ENCODE data around the gene PROCA1. TPM values are rescaled to one million over a fixed set of nuclear protein-coding genes. Genes with fewer than 3 reads are reported as not detected.

PROCA1 gene
- total and polyA plus RNA-seq, 2 of the 13 experiments (the other 11 are each of a cell fraction or from before 2014, with no cell fraction given) = 0.73 to 1.5 TPM

DNA sequence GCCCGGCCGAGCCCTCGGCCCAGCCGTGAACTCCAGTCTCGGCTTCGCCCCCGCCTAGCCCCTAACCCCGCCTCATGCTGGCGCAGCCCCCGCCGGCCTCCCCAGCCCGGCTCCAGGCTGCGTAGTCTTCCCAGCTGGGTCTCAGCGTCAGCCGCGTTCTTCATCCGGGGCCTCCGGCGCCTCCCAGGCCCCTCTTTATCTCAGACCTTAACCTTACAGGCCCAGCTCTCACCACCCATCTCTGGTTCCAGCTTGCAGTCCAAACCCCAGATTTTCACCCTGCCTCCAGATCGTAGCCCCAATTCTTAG, at the start of gene PROCA1 (continued):
- TF ChIP-seq, protein P1, sequence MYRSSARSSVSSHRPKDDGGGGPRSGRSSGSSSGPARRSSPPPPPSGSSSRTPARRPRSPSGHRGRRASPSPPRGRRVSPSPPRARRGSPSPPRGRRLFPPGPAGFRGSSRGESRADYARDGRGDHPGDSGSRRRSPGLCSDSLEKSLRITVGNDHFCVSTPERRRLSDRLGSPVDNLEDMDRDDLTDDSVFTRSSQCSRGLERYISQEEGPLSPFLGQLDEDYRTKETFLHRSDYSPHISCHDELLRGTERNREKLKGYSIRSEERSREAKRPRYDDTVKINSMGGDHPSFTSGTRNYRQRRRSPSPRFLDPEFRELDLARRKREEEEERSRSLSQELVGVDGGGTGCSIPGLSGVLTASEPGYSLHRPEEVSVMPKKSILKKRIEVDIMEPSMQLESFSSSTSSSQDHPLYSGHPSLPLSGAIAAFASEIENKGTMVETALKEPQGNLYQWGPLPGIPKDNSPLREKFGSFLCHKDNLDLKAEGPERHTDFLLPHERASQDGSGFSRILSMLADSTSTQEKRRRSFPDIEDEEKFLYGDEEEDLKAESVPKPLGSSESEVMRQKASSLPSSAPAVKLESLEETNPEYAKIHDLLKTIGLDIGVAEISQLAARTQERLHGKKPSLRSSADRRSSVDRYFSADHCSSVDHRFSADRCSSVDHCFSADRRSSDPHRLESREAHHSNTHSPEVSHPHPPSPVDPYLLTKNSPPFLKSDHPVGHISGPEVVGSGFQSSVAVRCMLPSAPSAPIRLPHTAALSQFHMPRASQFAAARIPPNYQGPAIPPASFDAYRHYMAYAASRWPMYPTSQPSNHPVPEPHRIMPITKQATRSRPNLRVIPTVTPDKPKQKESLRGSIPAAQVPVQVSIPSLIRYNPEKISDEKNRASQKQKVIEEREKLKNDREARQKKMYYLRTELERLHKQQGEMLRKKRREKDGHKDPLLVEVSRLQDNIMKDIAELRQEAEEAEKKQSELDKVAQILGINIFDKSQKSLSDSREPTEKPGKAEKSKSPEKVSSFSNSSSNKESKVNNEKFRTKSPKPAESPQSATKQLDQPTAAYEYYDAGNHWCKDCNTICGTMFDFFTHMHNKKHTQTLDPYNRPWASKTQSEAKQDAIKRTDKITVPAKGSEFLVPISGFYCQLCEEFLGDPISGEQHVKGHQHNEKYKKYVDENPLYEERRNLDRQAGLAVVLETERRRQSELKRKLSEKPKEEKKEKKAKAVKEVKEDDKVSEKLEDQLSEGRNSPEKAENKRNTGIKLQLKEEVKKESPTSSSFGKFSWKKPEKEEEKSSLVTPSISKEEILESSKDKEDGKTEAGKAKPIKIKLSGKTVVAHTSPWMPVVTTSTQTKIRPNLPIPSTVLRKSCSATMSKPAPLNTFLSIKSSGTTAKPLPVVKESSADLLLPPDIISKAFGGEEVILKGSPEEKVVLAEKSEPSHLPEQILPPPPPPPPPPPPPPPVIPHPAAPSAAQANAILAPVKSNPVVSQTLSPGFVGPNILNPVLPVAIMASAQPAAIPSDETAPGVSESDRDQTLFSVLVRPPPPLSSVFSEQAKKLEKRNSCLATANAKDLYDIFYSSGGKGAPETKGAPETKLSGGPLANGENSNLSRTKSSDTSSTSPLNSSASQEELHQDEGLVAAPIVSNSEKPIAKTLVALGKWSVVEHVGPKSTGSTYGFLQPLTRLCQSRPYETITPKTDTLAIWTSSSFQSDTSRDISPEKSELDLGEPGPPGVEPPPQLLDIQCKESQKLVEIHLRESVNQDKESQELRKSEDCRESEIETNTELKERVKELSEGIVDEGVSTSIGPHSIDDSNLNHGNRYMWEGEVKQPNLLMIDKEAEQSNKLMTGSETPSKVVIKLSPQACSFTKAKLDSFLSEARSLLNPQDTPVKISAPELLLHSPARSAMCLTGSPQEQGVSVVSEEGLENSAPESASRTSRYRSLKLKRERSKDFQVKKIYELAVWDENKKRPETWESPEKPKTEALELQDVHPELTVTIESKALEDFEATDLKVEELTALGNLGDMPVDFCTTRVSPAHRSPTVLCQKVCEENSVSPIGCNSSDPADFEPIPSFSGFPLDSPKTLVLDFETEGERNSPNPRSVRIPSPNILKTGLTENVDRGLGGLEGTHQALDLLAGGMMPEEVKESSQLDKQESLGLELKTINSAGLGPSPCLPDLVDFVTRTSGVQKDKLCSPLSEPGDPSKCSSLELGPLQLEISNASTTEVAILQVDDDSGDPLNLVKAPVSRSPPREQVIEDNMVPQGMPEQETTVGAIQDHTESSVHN (CRISPR knock-in tag; IDR thresholded peaks at IDR 0.05) = no peak
- TF ChIP-seq TIGD3 (CRISPR knock-in tag; IDR thresholded peaks at IDR 0.05; ENCODE audit: borderline replicate concordance) (no peak), ZNF564 (CRISPR knock-in tag; IDR thresholded peaks at IDR 0.05) (no peak), NFKBIZ (CRISPR knock-in tag; IDR thresholded peaks at IDR 0.05) (no peak), IKZF1 (IDR thresholded peaks at IDR 0.05) (no peak), STAT5B (CRISPR knock-in tag; IDR thresholded peaks at IDR 0.05) (no peak), NFRKB (IDR thresholded peaks at IDR 0.05) (no peak)
- TF ChIP-seq, protein P2, sequence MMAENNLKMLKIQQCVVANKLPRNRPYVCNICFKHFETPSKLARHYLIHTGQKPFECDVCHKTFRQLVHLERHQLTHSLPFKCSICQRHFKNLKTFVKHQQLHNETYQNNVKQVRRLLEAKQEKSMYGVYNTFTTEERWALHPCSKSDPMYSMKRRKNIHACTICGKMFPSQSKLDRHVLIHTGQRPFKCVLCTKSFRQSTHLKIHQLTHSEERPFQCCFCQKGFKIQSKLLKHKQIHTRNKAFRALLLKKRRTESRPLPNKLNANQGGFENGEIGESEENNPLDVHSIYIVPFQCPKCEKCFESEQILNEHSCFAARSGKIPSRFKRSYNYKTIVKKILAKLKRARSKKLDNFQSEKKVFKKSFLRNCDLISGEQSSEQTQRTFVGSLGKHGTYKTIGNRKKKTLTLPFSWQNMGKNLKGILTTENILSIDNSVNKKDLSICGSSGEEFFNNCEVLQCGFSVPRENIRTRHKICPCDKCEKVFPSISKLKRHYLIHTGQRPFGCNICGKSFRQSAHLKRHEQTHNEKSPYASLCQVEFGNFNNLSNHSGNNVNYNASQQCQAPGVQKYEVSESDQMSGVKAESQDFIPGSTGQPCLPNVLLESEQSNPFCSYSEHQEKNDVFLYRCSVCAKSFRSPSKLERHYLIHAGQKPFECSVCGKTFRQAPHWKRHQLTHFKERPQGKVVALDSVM (CRISPR knock-in tag; IDR thresholded peaks at IDR 0.05) = no peak

Data from HepG2 (cell line).